ENCODE results near the gene COPE. TPM values are rescaled to one million over a fixed set of nuclear protein-coding genes. Genes with fewer than 3 reads are reported as not detected.

The COPE gene
- total and polyA plus RNA-seq, 2 donors (not counting 1 experiment from before 2014, with no cell fraction given) = 154 to 279 TPM

DNA sequence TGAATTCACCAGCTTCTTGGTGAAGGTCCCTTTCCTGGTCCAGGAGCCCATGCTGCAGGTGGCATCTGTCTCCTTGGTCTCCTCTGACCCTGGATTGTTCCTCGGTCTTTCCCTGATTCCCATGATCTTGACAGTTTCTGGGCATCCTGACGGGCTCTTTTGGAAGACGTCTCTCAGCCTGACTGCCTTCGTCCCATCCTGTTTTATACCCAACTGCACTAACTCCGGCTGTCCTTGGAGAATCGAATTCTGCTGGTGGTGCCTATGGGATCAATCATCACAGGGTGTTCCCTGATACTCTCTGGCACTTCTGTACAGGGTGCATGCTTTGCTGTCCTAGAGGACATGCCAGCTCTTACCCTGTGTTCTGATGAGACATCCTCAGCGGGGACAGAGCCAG, 42.3 kb downstream of the COPE start:
- TF ChIP-seq, protein P1, sequence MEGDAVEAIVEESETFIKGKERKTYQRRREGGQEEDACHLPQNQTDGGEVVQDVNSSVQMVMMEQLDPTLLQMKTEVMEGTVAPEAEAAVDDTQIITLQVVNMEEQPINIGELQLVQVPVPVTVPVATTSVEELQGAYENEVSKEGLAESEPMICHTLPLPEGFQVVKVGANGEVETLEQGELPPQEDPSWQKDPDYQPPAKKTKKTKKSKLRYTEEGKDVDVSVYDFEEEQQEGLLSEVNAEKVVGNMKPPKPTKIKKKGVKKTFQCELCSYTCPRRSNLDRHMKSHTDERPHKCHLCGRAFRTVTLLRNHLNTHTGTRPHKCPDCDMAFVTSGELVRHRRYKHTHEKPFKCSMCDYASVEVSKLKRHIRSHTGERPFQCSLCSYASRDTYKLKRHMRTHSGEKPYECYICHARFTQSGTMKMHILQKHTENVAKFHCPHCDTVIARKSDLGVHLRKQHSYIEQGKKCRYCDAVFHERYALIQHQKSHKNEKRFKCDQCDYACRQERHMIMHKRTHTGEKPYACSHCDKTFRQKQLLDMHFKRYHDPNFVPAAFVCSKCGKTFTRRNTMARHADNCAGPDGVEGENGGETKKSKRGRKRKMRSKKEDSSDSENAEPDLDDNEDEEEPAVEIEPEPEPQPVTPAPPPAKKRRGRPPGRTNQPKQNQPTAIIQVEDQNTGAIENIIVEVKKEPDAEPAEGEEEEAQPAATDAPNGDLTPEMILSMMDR (IDR thresholded peaks at IDR 0.05) = no peak
- TF ChIP-seq EZH2 (IDR thresholded peaks at IDR 0.05; ENCODE audit: borderline replicate concordance, insufficient read depth, low read depth, low read length, poor library complexity, severe bottlenecking) = no peak
- Mint-ChIP-seq H3K4me1 (no peaks in the 10 kb centered on the region), H3K27ac (no peak overlapping the region), H3K9me3 (ENCODE audit: insufficient read depth) (peaks cover 3% of the 10 kb centered on the region), H3K4me3 (no peak overlapping the region), H3K27me3 (peaks cover 8% of the 10 kb centered on the region)
- Histone ChIP-seq H3K4me3 (ENCODE audit: control extremely low read depth in 1 of 5, extremely low read depth in 1 of 5, insufficient read depth in 1 of 5, low read depth in 2 of 5, low read length in 4 of 5) (no peak overlapping the region), H3K9ac (ENCODE audit: low read length) (no peak overlapping the region), H3K4me2 (replicated peaks; ENCODE audit: low read depth, low read length, poor library complexity, severe bottlenecking) (no peak overlapping the region), H3K36me3 (replicated peaks in 1 of 2; ENCODE audit: control extremely low read depth in 1 of 2, control insufficient read depth in 1 of 2, extremely low read depth in 1 of 2, insufficient read depth in 2 of 2, low read length in 1 of 2) (no peaks in the 10 kb centered on the region), H3K4me1 (ENCODE audit: control insufficient read depth in 2 of 2, insufficient read depth in 2 of 2, low read length in 2 of 2) (no peaks in the 10 kb centered on the region), H3K27me3 (replicated peaks in 1 of 4; ENCODE audit: control extremely low read depth in 1 of 4, control insufficient read depth in 3 of 4, insufficient read depth in 4 of 4, low read length in 3 of 4) (peaks cover 0 to 8% (median under 1%) of the 10 kb centered on the region in 4 experiments), H3K79me2 (ENCODE audit: control insufficient read depth, insufficient read depth, low read length) (no peaks in the 10 kb centered on the region), H4K20me1 (ENCODE audit: control insufficient read depth, insufficient read depth, low read length, poor library complexity, severe bottlenecking) (no peaks in the 10 kb centered on the region), H3K27ac (ENCODE audit: low read length in 2 of 2) (no peak overlapping the region), H3K9me3 (ENCODE audit: control extremely low read depth in 1 of 3, control insufficient read depth in 2 of 3, insufficient read depth in 1 of 3, low read length in 2 of 3) (peaks cover 0 to 27% (median 4%) of the 10 kb centered on the region in 3 donors), H2AFZ (ENCODE audit: insufficient read depth, low read depth, low read length, poor library complexity, severe bottlenecking) (no peak overlapping the region)
- intact Hi-C loops (cut with micrococcal nuclease) = no loop called here
- DNase-seq = no peak
- WGBS (ENCODE audit: insufficient coverage) = 99% methylated on average over 7 of the region's 7 CpGs
- ATAC-seq (ENCODE audit: low read depth) = no peak
- ChIA-PET CTCF (no interaction called here), POLR2A (no interaction called here)

DNA sequence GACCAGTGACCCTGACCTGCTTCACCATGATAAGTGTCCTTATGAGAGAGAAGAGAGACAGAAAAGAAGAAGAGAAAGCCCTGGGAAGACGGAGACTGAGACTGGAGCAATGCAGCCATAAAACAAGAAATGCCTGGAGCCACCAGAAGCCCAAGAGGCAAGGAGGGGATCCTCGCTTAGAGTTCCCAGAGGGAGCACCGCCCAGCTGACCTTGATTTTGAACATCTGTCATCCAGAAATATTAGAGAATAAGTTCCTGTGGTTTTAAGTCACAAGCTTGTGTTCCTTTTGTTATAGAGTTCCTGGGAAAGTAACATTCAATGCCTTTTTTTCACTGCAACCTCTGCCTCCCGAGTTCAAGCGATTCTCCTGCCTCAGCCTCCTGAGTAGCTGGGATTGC, 43.5 kb downstream of the COPE start:
- no peak for DNase-seq
- Histone ChIP-seq H3K79me2 (ENCODE audit: control insufficient read depth, insufficient read depth, low read length) (no peaks in the 10 kb centered on the region), H3K27ac (ENCODE audit: low read length in 2 of 2) (no peak overlapping the region), H3K4me3 (ENCODE audit: control extremely low read depth in 1 of 5, extremely low read depth in 1 of 5, insufficient read depth in 1 of 5, low read depth in 2 of 5, low read length in 4 of 5) (no peak overlapping the region), H3K9ac (ENCODE audit: low read length) (no peak overlapping the region), H3K4me1 (ENCODE audit: control insufficient read depth in 2 of 2, insufficient read depth in 2 of 2, low read length in 2 of 2) (peaks cover under 1 to 1% of the 10 kb centered on the region in 2 donors), H3K9me3 (ENCODE audit: control extremely low read depth in 1 of 3, control insufficient read depth in 2 of 3, insufficient read depth in 1 of 3, low read length in 2 of 3) (peaks cover 0 to 27% (median 4%) of the 10 kb centered on the region in 3 donors), H2AFZ (ENCODE audit: insufficient read depth, low read depth, low read length, poor library complexity, severe bottlenecking) (no peak overlapping the region), H3K4me2 (replicated peaks; ENCODE audit: low read depth, low read length, poor library complexity, severe bottlenecking) (no peak overlapping the region), H3K36me3 (replicated peaks in 1 of 2; ENCODE audit: control extremely low read depth in 1 of 2, control insufficient read depth in 1 of 2, extremely low read depth in 1 of 2, insufficient read depth in 2 of 2, low read length in 1 of 2) (no peaks in the 10 kb centered on the region), H4K20me1 (ENCODE audit: control insufficient read depth, insufficient read depth, low read length, poor library complexity, severe bottlenecking) (no peaks in the 10 kb centered on the region), H3K27me3 (replicated peaks in 1 of 4; ENCODE audit: control extremely low read depth in 1 of 4, control insufficient read depth in 3 of 4, insufficient read depth in 4 of 4, low read length in 3 of 4) (peaks cover 0 to 20% (median 3%) of the 10 kb centered on the region in 4 experiments)
- ATAC-seq (ENCODE audit: low read depth) = no peak
- ChIA-PET CTCF (interaction anchor here (0.7 to 1.1 kb wide), 2 partner anchors 10 to 19 kb away, joined by 3 read pairs; no protein-coding TSS in a partner anchor), POLR2A (no interaction called here)
- no peak overlapping the region for H3K4me3 Mint-ChIP-seq
- no peak overlapping the region for H3K27ac Mint-ChIP-seq
- peaks cover 17% of the 10 kb centered on the region for H3K27me3 Mint-ChIP-seq
- WGBS (ENCODE audit: insufficient coverage) = 98% methylated on average over 5 of the region's 5 CpGs
- H3K9me3 Mint-ChIP-seq (ENCODE audit: insufficient read depth) = peaks cover 3% of the 10 kb centered on the region
- H3K4me1 Mint-ChIP-seq = peaks cover 8% of the 10 kb centered on the region
- TF ChIP-seq, protein P1 (IDR thresholded peaks at IDR 0.05) = no peak
- TF ChIP-seq EZH2 (IDR thresholded peaks at IDR 0.05; ENCODE audit: borderline replicate concordance, insufficient read depth, low read depth, low read length, poor library complexity, severe bottlenecking) = no peak
- intact Hi-C loops (cut with micrococcal nuclease) = no loop called here

Measured in B cell (primary cell).